ENCODE data around the gene HNRNPM. TPM values are rescaled to one million over a fixed set of nuclear protein-coding genes. Genes with fewer than 3 reads are reported as not detected.

Gene HNRNPM
- total RNA-seq, 4 donors from 2014 or later = 42.5 to 74.6 (median 57.8) TPM

GRCh38 chr19:8469613-8470368 lies 25.0 kb downstream of the HNRNPM start:
- TF ChIP-seq POLR2A (IDR thresholded peaks at IDR 0.05) = no peak
- TF ChIP-seq CTCF (IDR thresholded peaks at IDR 0.05 in 4 of 5, conservative IDR thresholded peaks at IDR 0.05 in 1 of 5) = no peak
- DNase-seq (no peak), ATAC-seq (no peak)
- no peak overlapping the region for H3K27ac ChIP-seq
- H3K4me1 ChIP-seq = no peaks in the 10 kb centered on the region
- no peaks in the 10 kb centered on the region for H3K27me3 ChIP-seq
- H3K36me3 ChIP-seq = peaks cover 0 to 98% of the 10 kb centered on the region in 2 donors
- in situ Hi-C loops (cut with MboI; ENCODE audit: low sequenced_read_pairs in 4 of 4) = no loop called here
- no peaks in the 10 kb centered on the region for H3K9me3 ChIP-seq
- H3K4me3 ChIP-seq = no peak overlapping the region
- intact Hi-C loops (cut with DNase I; ENCODE audit: low total_unique reads) = no loop called here

DNA sequence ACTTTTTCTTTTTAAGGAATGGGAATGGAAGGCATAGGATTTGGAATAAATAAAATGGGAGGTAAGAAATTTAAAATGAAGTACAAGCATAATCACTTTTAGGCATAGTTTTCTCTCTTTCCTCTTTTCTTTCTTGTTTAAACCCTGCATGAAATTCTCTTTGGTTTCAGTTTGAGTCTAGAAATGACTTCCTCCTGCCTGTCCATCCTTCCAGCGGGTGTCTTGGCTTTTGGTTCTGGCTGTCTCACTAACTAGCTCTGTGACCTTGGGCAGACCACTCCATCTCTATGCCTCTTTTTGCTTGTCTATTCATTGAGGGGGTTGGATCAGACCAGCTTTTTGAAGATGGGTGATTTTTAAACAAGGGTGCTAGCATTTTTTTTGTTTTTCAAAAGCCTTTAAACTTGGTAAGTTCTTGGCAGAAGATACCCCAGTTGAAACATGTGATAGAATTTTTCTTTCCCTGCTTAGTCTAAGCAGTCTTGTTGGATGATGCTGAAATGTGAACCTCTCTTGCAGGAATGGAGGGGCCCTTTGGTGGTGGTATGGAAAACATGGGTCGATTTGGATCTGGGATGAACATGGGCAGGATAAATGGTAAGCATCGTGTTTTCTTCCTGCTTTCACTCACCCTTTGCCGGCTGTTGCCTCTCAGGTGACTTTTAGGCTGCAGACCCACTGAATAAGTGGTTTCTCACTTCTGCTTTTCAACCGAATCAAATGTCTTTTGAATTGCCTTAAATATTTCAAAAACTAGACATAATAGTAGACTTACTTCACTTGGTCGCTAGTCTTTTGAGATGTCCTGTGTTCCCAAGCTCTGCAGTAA lies 29.1 kb downstream of the HNRNPM start:
- ATAC-seq (no peak), DNase-seq (no peak)
- intact Hi-C loops (cut with DNase I; ENCODE audit: low total_unique reads) = no loop called here
- Histone ChIP-seq H3K4me3 (no peak overlapping the region), H3K27me3 (no peaks in the 10 kb centered on the region), H3K9me3 (no peaks in the 10 kb centered on the region), H3K4me1 (peaks cover 11 to 13% of the 10 kb centered on the region in 2 donors), H3K36me3 (peaks cover 0 to 71% of the 10 kb centered on the region in 2 donors), H3K27ac (no peak overlapping the region)
- in situ Hi-C loops (cut with MboI; ENCODE audit: low sequenced_read_pairs in 4 of 4) = no loop called here
- no peak for TF ChIP-seq CTCF (IDR thresholded peaks at IDR 0.05 in 4 of 5, conservative IDR thresholded peaks at IDR 0.05 in 1 of 5)
- no peak for TF ChIP-seq POLR2A (IDR thresholded peaks at IDR 0.05)

GRCh38 chr19:8475005-8475404 lies 30.2 kb downstream of the HNRNPM start:
- TF ChIP-seq POLR2A (IDR thresholded peaks at IDR 0.05) (no peak), CTCF (IDR thresholded peaks at IDR 0.05 in 4 of 5, conservative IDR thresholded peaks at IDR 0.05 in 1 of 5) (no peak)
- peaks cover 0 to 59% of the 10 kb centered on the region in 2 donors for H3K36me3 ChIP-seq
- intact Hi-C loops (cut with DNase I; ENCODE audit: low total_unique reads) (no loop called here), in situ Hi-C loops (cut with MboI; ENCODE audit: low sequenced_read_pairs in 4 of 4) (no loop called here)
- peak overlapping the region in 2 of 4 donors; percentile 5 to 24 for H3K27ac ChIP-seq
- H3K4me3 ChIP-seq = no peak overlapping the region
- ATAC-seq (peak in 1 of 2 donors; percentile 44), DNase-seq (no peak)
- no peaks in the 10 kb centered on the region for H3K9me3 ChIP-seq
- H3K27me3 ChIP-seq = no peaks in the 10 kb centered on the region
- peaks cover 13 to 17% of the 10 kb centered on the region in 2 donors for H3K4me1 ChIP-seq

- intact Hi-C loops (cut with DNase I; ENCODE audit: low total_unique reads) = no loop called here
- no peak overlapping the region for H3K4me3 ChIP-seq
- H3K9me3 ChIP-seq = no peaks in the 10 kb centered on the region
- no peak for TF ChIP-seq CTCF (IDR thresholded peaks at IDR 0.05 in 4 of 5, conservative IDR thresholded peaks at IDR 0.05 in 1 of 5)
- no peak for TF ChIP-seq POLR2A (IDR thresholded peaks at IDR 0.05)
- H3K27ac ChIP-seq = peak overlapping the region in 2 of 4 donors; percentile 18 to 41
- in situ Hi-C loops (cut with MboI; ENCODE audit: low sequenced_read_pairs in 4 of 4) = no loop called here
- DNase-seq (no peak), ATAC-seq (no peak)
- H3K27me3 ChIP-seq = no peaks in the 10 kb centered on the region
- peaks cover 22 to 23% of the 10 kb centered on the region in 2 donors for H3K4me1 ChIP-seq
- H3K36me3 ChIP-seq = peaks cover 0 to 46% of the 10 kb centered on the region in 2 donors
These were observed 31.7 kb downstream of the HNRNPM start for GRCh38 chr19:8476524-8476923.
